Gastroesophageal sphincter (tissue), 3 donors: ENCODE measurements around the gene KCNK2.

Source experiments
- CTCF ChIP-seq, 4 experiments: fragments of 200-600 bp in 2 of 4; fragments of 450-650 bp in 2 of 4; sonication (generic) in 1 of 4; IDR thresholded peaks; one replicate each; pipeline ENCODE4 v1.5.1; 2017 to 2019; ENCODE audit warnings: antibody characterized with exemption in 4 of 4, mild to moderate bottlenecking in 2 of 4, moderate library complexity in 2 of 4
- EP300 ChIP-seq: sonication (generic); formaldehyde crosslinking; IDR thresholded peaks from one replicate; pipeline ENCODE4 v1.6.1; 2017; ENCODE audit warnings: antibody characterized with exemption, mild to moderate bottlenecking
- POLR2AphosphoS5 ChIP-seq: sonication (generic); formaldehyde crosslinking; IDR thresholded peaks from one replicate; pipeline ENCODE4 v1.6.1; 2017; ENCODE audit warnings: antibody characterized with exemption

GRCh38 chr1:215156232-215156631 is 73.7 kb downstream of the KCNK2 start:
- TF ChIP-seq CTCF (IDR thresholded peaks at IDR 0.05) (no peak), POLR2AphosphoS5 (no peak), EP300 (no peak)
